ENCODE measurements around the gene CBX8. TPM values are rescaled to one million over a fixed set of nuclear protein-coding genes. Genes with fewer than 3 reads are reported as not detected.

The CBX8 gene
- total and polyA plus RNA-seq, 7 donors = 0.40 to 3.5 (median 1.3) TPM

DNA sequence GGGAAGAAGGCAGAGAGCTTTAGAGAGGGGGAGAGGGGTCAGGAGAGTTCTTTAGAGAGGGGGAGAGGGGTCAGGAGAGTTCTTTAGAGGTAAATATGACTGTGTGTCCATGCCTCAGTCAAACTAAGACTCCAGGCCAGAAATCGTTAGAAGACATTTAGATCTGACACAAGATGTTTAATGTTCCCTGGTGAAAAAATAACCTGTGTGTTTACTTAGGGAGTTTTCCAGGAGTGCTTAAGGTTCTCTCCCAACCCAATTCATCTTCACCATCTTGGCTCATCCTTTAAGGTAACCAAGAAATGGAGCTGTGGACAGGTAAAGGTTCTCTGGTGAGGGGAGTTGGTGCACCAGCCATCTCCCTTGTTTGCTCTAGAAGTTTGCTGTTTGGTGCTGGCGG, 32.6 kb upstream of the CBX8 start:
- TF ChIP-seq, protein P1, sequence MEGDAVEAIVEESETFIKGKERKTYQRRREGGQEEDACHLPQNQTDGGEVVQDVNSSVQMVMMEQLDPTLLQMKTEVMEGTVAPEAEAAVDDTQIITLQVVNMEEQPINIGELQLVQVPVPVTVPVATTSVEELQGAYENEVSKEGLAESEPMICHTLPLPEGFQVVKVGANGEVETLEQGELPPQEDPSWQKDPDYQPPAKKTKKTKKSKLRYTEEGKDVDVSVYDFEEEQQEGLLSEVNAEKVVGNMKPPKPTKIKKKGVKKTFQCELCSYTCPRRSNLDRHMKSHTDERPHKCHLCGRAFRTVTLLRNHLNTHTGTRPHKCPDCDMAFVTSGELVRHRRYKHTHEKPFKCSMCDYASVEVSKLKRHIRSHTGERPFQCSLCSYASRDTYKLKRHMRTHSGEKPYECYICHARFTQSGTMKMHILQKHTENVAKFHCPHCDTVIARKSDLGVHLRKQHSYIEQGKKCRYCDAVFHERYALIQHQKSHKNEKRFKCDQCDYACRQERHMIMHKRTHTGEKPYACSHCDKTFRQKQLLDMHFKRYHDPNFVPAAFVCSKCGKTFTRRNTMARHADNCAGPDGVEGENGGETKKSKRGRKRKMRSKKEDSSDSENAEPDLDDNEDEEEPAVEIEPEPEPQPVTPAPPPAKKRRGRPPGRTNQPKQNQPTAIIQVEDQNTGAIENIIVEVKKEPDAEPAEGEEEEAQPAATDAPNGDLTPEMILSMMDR (IDR thresholded peaks at IDR 0.05) = no peak
- Histone ChIP-seq H3K9me3 (no peaks in the 10 kb centered on the region), H3K4me1 (peaks cover 12% of the 10 kb centered on the region), H3K36me3 (ENCODE audit: insufficient read depth in 1 of 2, low read depth in 1 of 2) (peaks cover 0 to 10% of the 10 kb centered on the region in 2 donors), H3K4me3 (no peak overlapping the region), H3K27me3 (ENCODE audit: insufficient read depth in 3 of 3, low read length in 2 of 3) (peaks cover 0 to 29% (median 5%) of the 10 kb centered on the region in 3 donors), H3K27ac (no peak overlapping the region)
- ATAC-seq = no peak
- intact Hi-C loops (cut with DNase I) = no loop called here
- DNase-seq = no peak
- 66 to 79% (median 75%) methylated on average over 2 of the region's 2 CpGs for WGBS, 3 donors

DNA sequence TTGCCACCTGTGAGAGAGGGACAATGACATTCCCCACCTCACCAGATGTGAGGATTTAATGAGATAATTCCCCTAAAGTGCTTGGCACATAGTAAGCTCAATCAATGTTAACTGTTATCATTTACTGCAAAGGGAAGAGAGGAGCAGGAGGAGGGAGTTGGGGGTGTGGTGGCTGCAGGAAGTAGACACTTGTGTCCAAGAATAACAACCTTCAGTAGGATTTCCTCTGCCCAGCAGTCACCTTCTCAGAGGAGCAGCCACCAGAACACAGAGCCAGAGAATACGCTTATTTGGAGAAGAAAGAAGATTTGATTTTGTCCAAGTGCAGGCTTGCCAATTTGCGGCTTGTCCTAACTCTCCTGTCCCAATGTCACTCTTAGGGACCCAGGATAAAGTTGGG, 32.1 kb upstream of the CBX8 start:
- Histone ChIP-seq H3K9me3 (no peaks in the 10 kb centered on the region), H3K27ac (no peak overlapping the region), H3K36me3 (ENCODE audit: insufficient read depth in 1 of 2, low read depth in 1 of 2) (peaks cover 0 to 7% of the 10 kb centered on the region in 2 donors), H3K4me1 (peaks cover 12% of the 10 kb centered on the region), H3K27me3 (ENCODE audit: insufficient read depth in 3 of 3, low read length in 2 of 3) (peaks cover 0 to 32% (median 3%) of the 10 kb centered on the region in 3 donors), H3K4me3 (no peak overlapping the region)
- TF ChIP-seq, protein P1 (IDR thresholded peaks at IDR 0.05) = no peak
- ATAC-seq (no peak), DNase-seq (no peak)
- intact Hi-C loops (cut with DNase I) = no loop called here
- 66 to 85% (median 75%) methylated on average over 2 of the region's 2 CpGs for WGBS, 3 donors

DNA sequence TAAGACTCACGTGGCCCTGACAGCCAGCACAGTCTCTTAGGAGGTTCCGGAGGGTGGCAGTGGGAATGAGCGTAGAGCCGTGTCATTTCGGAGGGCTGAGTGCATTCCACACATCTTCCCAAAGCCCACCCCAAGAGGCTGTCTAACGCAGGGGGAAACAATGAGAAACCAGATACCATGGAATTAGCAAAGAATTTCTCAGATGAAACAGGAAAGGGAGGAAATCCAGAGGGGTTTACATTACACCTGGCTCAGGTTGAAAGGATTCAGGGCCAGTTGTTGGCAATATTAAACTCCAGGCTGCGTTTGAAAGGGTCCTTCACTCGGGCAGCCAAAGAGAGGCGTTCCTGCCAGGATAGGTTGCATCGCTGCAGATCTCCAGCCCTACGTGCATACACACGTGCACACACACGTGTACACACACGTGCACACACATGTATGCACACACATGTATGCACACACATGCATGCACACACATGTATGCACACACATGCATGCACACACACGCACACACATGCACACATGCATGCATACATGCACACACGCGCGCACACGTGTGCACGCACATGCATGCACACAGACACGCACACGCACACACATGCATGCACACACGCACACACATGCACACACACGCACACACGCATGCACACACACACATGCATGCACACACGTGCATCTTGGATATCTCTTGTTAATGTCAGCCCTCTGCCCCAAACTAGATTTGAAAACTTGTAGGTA, 30.1 kb upstream of the CBX8 start:
- 67 to 74% (median 68%) methylated on average over 26 of the region's 26 CpGs for WGBS, 3 donors
- Histone ChIP-seq H3K4me1 (peaks cover 4% of the 10 kb centered on the region), H3K27ac (no peak overlapping the region), H3K9me3 (no peaks in the 10 kb centered on the region), H3K27me3 (ENCODE audit: insufficient read depth in 3 of 3, low read length in 2 of 3) (peaks cover 0 to 27% (median 0%) of the 10 kb centered on the region in 3 donors), H3K36me3 (ENCODE audit: insufficient read depth in 1 of 2, low read depth in 1 of 2) (no peaks in the 10 kb centered on the region), H3K4me3 (no peak overlapping the region)
- TF ChIP-seq, protein P1 (IDR thresholded peaks at IDR 0.05) = no peak
- DNase-seq (no peak), ATAC-seq (no peak)
- intact Hi-C loops (cut with DNase I) = no loop called here

DNA sequence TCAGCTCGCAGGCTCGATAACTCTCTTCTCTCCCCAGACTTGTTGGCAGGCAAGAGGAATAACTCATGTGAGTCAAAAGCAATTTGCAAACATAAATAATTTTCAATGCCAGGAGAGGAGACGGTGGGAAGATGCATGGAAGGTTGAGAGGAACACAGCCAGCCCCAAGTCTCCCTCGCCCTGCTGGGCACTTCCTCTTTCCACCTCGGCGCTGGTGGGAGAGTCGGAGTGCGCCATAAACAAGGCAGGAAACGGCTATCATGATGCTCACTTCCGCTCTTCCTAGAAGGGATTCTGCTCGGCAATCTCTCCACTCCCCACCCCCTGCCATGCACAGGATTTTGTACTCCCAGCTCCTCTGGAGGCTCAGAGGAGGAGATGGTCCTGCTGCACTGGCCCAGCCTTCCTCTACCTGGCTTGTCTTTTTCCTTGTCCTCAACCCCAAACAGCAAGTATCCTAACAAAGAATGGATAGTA, 29.4 kb upstream of the CBX8 start:
- H3K36me3 ChIP-seq (ENCODE audit: insufficient read depth in 1 of 2, low read depth in 1 of 2) = no peaks in the 10 kb centered on the region
- DNase-seq = no peak
- H3K27ac ChIP-seq = no peak overlapping the region
- intact Hi-C loops (cut with DNase I) = no loop called here
- TF ChIP-seq, protein P1 (IDR thresholded peaks at IDR 0.05) = no peak
- 50 to 59% (median 56%) methylated on average over 11 of the region's 11 CpGs for WGBS, 3 donors
- no peak for ATAC-seq
- H3K4me3 ChIP-seq = no peak overlapping the region
- peaks cover 0 to 27% (median 0%) of the 10 kb centered on the region in 3 donors for H3K27me3 ChIP-seq (ENCODE audit: insufficient read depth in 3 of 3, low read length in 2 of 3)
- H3K4me1 ChIP-seq = no peaks in the 10 kb centered on the region
- H3K9me3 ChIP-seq = no peaks in the 10 kb centered on the region

Measured in psoas muscle (tissue), 8 donors.